K562 (cell line): ENCODE measurements around the gene SLC7A4. TPM values are rescaled to one million over a fixed set of nuclear protein-coding genes. Genes with fewer than 3 reads are reported as not detected.

Experiments
- CBFB ChIP-seq: sonication (generic); formaldehyde crosslinking; IDR thresholded peaks from 2 replicates; pipeline ENCODE4 v1.4.0; 2020; ENCODE audit warnings: mild to moderate bottlenecking, missing genetic modification reagents
- ERF ChIP-seq: fragments of 450-650 bp; formaldehyde crosslinking; IDR thresholded peaks from 2 replicates; pipeline ENCODE4 v1.4.0; 2020; ENCODE audit warnings: mild to moderate bottlenecking, mixed read lengths
- KDM4B ChIP-seq, 2 experiments: fragments of 450-650 bp in 1 of 2; sonication (generic) in 1 of 2; IDR thresholded peaks; 2 replicates each; pipeline ENCODE4 v1.6.1; 2016 to 2017; ENCODE audit warnings: borderline replicate concordance in 2 of 2, antibody characterized with exemption in 1 of 2, low read depth in 1 of 2, mild to moderate bottlenecking in 1 of 2
- MXI1 ChIP-seq: IDR thresholded peaks from 2 replicates; pipeline ENCODE4 v1.6.1; 2011; ENCODE audit warnings: low read depth, mild to moderate bottlenecking, improper control_type of control experiment, low read length
- SMARCA5 ChIP-seq: fragments of 450-650 bp; IDR thresholded peaks from 2 replicates; pipeline ENCODE4 v1.6.1; 2016
- SMARCE1 ChIP-seq: fragments of 450-650 bp; IDR thresholded peaks from 2 replicates; pipeline ENCODE4 v1.7.1; 2016; ENCODE audit warnings: mild to moderate bottlenecking
- XRCC4 ChIP-seq: IDR thresholded peaks from one replicate; pipeline ENCODE4 v1.6.1; 2011; ENCODE audit not compliant: insufficient read depth, insufficient read length; ENCODE audit errors: extremely low read depth
- YY1 ChIP-seq, 3 experiments: IDR thresholded peaks; 2 replicates each; pipeline ENCODE4 v1.6.1; 2011; ENCODE audit warnings: low read length in 2 of 3, mild to moderate bottlenecking in 2 of 3, moderate library complexity in 2 of 3, borderline replicate concordance in 1 of 3, control low read depth in 1 of 3, low read depth in 1 of 3; ENCODE audit not compliant: insufficient read depth in 3 of 3, insufficient replicate concordance in 2 of 3, control insufficient read depth in 1 of 3, insufficient read length in 1 of 3; ENCODE audit errors: extremely low read depth in 1 of 3
- ZFPM2 ChIP-seq: fragments of 250-450 bp; sonication (Bioruptor Pico); IDR thresholded peaks from 2 replicates; pipeline ENCODE4 v1.5.1; 2022; ENCODE audit warnings: mild to moderate bottlenecking
- ZNF175 ChIP-seq: fragments of 200-800 bp; sonication (Bioruptor generic); IDR thresholded peaks from 2 replicates; pipeline ENCODE4 v1.6.1; 2016; ENCODE audit warnings: low read depth, mild to moderate bottlenecking, missing genetic modification characterization, missing compliant biosample characterization
- ZSCAN32 ChIP-seq: fragments of 450-650 bp; formaldehyde crosslinking; IDR thresholded peaks from 2 replicates; pipeline ENCODE4 v1.4.0; 2020; ENCODE audit warnings: mild to moderate bottlenecking, moderate library complexity
- polyA plus RNA-seq, 8 experiments: library from polyadenylated mRNA; depleted of rRNA in 4 of 8; stranded (reverse) in 5 of 8; unstranded in 3 of 8; fragments of >200 nt; fragmentation: Nextera tagmentation in 2 of 8; fragmentation: Illumina TruSeq in 1 of 8; extraction: Ambion mirVana in 2 of 8; extraction: Trizol in 1 of 8; gene quantifications; 2 replicates each; pipeline versions ENCODE4 v1.2.1 to v1.2.3, GENCODE V29; 2011 to 2014; ENCODE audit warnings: inconsistent platforms in 1 of 8, missing spikeins in 1 of 8
- total RNA-seq, 7 experiments: library from RNA; depleted of rRNA in 6 of 7; stranded (reverse); fragments of >200 nt in 6 of 7; fragmentation: Illumina TruSeq in 2 of 7; extraction: Trizol in 2 of 7; gene quantifications; 2 replicates each; pipeline versions ENCODE4 v1.2.1 to v1.2.3, GENCODE V29; 2011 to 2021; ENCODE audit warnings: low replicate concordance in 1 of 7
- TF ChIP-seq, protein P1 (sequence below): fragments of 200-600 bp; sonication (generic); IDR thresholded peaks from one replicate; pipeline ENCODE4 v1.6.1; 2012; ENCODE audit warnings: mild to moderate bottlenecking, low read depth, low read length, inconsistent platforms
- TF ChIP-seq, protein P2 (sequence below): fragments of 450-650 bp; IDR thresholded peaks from 2 replicates; pipeline ENCODE4 v1.7.1; 2018; ENCODE audit warnings: mild to moderate bottlenecking, low read depth; ENCODE audit not compliant: partially characterized antibody

SLC7A4 gene
- total and polyA plus RNA-seq, 9 of the 15 experiments (the other 6 are each of a cell fraction or from before 2014, with no cell fraction given) = not detected

DNA sequence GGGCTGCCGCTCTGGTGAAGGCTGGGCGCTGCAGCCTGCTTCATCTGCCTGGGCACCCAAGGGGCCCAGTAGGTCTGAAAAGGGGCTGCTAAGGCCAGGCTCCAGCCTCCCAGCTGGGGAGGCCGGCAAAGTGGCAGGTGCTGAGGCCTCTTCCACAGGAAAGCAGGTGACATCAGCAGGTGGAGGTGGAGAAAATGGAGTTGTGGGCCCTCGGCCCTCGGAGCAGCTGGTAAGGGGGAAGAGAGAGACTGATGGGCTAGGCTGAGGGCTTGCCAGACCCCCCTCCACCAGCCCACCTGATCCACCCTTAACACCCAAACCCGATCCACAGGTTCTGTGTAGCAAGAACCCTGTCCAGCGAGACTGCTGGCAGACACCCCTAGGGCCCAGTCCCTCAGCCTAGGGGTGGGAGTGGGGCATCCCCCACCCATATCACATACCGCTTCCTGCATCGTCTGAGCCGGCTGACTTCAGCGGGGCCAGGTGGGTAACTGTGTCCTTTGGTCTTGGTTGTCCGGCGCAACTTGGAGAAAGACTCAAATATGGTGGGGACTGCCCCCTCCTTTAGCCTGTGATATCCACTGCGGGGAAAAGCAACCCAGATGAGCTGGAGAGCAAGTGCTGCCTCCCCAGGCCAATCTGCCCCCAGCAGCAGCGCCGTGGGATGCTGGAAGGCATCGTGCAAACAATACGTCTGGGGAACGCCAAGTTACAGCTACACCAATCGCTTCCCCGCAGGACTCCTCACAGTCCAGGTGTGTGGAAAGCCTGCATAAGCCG lies 32.0 kb downstream of the SLC7A4 start (continued):
- TF ChIP-seq, protein P1, sequence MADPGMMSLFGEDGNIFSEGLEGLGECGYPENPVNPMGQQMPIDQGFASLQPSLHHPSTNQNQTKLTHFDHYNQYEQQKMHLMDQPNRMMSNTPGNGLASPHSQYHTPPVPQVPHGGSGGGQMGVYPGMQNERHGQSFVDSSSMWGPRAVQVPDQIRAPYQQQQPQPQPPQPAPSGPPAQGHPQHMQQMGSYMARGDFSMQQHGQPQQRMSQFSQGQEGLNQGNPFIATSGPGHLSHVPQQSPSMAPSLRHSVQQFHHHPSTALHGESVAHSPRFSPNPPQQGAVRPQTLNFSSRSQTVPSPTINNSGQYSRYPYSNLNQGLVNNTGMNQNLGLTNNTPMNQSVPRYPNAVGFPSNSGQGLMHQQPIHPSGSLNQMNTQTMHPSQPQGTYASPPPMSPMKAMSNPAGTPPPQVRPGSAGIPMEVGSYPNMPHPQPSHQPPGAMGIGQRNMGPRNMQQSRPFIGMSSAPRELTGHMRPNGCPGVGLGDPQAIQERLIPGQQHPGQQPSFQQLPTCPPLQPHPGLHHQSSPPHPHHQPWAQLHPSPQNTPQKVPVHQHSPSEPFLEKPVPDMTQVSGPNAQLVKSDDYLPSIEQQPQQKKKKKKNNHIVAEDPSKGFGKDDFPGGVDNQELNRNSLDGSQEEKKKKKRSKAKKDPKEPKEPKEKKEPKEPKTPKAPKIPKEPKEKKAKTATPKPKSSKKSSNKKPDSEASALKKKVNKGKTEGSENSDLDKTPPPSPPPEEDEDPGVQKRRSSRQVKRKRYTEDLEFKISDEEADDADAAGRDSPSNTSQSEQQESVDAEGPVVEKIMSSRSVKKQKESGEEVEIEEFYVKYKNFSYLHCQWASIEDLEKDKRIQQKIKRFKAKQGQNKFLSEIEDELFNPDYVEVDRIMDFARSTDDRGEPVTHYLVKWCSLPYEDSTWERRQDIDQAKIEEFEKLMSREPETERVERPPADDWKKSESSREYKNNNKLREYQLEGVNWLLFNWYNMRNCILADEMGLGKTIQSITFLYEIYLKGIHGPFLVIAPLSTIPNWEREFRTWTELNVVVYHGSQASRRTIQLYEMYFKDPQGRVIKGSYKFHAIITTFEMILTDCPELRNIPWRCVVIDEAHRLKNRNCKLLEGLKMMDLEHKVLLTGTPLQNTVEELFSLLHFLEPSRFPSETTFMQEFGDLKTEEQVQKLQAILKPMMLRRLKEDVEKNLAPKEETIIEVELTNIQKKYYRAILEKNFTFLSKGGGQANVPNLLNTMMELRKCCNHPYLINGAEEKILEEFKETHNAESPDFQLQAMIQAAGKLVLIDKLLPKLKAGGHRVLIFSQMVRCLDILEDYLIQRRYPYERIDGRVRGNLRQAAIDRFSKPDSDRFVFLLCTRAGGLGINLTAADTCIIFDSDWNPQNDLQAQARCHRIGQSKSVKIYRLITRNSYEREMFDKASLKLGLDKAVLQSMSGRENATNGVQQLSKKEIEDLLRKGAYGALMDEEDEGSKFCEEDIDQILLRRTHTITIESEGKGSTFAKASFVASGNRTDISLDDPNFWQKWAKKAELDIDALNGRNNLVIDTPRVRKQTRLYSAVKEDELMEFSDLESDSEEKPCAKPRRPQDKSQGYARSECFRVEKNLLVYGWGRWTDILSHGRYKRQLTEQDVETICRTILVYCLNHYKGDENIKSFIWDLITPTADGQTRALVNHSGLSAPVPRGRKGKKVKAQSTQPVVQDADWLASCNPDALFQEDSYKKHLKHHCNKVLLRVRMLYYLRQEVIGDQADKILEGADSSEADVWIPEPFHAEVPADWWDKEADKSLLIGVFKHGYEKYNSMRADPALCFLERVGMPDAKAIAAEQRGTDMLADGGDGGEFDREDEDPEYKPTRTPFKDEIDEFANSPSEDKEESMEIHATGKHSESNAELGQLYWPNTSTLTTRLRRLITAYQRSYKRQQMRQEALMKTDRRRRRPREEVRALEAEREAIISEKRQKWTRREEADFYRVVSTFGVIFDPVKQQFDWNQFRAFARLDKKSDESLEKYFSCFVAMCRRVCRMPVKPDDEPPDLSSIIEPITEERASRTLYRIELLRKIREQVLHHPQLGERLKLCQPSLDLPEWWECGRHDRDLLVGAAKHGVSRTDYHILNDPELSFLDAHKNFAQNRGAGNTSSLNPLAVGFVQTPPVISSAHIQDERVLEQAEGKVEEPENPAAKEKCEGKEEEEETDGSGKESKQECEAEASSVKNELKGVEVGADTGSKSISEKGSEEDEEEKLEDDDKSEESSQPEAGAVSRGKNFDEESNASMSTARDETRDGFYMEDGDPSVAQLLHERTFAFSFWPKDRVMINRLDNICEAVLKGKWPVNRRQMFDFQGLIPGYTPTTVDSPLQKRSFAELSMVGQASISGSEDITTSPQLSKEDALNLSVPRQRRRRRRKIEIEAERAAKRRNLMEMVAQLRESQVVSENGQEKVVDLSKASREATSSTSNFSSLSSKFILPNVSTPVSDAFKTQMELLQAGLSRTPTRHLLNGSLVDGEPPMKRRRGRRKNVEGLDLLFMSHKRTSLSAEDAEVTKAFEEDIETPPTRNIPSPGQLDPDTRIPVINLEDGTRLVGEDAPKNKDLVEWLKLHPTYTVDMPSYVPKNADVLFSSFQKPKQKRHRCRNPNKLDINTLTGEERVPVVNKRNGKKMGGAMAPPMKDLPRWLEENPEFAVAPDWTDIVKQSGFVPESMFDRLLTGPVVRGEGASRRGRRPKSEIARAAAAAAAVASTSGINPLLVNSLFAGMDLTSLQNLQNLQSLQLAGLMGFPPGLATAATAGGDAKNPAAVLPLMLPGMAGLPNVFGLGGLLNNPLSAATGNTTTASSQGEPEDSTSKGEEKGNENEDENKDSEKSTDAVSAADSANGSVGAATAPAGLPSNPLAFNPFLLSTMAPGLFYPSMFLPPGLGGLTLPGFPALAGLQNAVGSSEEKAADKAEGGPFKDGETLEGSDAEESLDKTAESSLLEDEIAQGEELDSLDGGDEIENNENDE = no peak
- TF ChIP-seq YY1 (IDR thresholded peaks at IDR 0.05; ENCODE audit: borderline replicate concordance in 1 of 3, control insufficient read depth in 1 of 3, extremely low read depth in 1 of 3, insufficient read depth in 3 of 3, insufficient read length in 1 of 3, insufficient replicate concordance in 2 of 3, low read depth in 1 of 3, low read length in 2 of 3) (peak in 1 of 3 experiments; percentile 15), XRCC4 (no peak), ZSCAN32 (no peak), ERF (CRISPR knock-in tag) (no peak), ZFPM2 (CRISPR knock-in tag) (0 out of 2 replicates have a peak, but pooled peaks have one; percentile 7), SMARCE1 (no peak), KDM4B (IDR thresholded peaks at IDR 0.05; ENCODE audit: borderline replicate concordance in 2 of 2, low read depth in 1 of 2) (no peak), SMARCA5 (no peak), CBFB (CRISPR knock-in tag) (no peak), ZNF175 (CRISPR knock-in tag) (no peak), MXI1 (0 out of 2 replicates have a peak, but pooled peaks have one; percentile 33)
- TF ChIP-seq, protein P2, sequence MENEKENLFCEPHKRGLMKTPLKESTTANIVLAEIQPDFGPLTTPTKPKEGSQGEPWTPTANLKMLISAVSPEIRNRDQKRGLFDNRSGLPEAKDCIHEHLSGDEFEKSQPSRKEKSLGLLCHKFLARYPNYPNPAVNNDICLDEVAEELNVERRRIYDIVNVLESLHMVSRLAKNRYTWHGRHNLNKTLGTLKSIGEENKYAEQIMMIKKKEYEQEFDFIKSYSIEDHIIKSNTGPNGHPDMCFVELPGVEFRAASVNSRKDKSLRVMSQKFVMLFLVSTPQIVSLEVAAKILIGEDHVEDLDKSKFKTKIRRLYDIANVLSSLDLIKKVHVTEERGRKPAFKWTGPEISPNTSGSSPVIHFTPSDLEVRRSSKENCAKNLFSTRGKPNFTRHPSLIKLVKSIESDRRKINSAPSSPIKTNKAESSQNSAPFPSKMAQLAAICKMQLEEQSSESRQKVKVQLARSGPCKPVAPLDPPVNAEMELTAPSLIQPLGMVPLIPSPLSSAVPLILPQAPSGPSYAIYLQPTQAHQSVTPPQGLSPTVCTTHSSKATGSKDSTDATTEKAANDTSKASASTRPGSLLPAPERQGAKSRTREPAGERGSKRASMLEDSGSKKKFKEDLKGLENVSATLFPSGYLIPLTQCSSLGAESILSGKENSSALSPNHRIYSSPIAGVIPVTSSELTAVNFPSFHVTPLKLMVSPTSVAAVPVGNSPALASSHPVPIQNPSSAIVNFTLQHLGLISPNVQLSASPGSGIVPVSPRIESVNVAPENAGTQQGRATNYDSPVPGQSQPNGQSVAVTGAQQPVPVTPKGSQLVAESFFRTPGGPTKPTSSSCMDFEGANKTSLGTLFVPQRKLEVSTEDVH = no peak
